Measurements from ENCODE around the gene CBLL1.

The CBLL1 gene

GRCh38 chr7:107743567-107744344 lies at the start of gene CBLL1:
TSS of gene CBLL1 (plus strand) at chr7:107744142. CDS start at chr7:107744164, 22 bp downstream.
- DNase-seq: peak; percentile 92 to 96

GRCh38 chr7:107694386-107694785 lies 49.6 kb upstream of the CBLL1 start:
- DNase-seq: no peak

GRCh38 chr7:107696330-107696946 lies 47.5 kb upstream of the CBLL1 start:
- DNase-seq: no peak

- no peak for DNase-seq
Observed at GRCh38 chr7:107697321-107698049, 46.5 kb upstream of the CBLL1 start.

- no peak for DNase-seq
Observed at GRCh38 chr7:107700570-107700969, 43.4 kb upstream of the CBLL1 start.

- DNase-seq: no peak
Observed at GRCh38 chr7:107701191-107701590, 42.8 kb upstream of the CBLL1 start.

- DNase-seq: no peak
Observed at GRCh38 chr7:107703219-107703618, 40.7 kb upstream of the CBLL1 start.

GRCh38 chr7:107703872-107704271 lies 40.1 kb upstream of the CBLL1 start:
- no peak for DNase-seq

GRCh38 chr7:107708956-107709355 lies 35.0 kb upstream of the CBLL1 start:
- no peak for DNase-seq

- DNase-seq: no peak
Observed at GRCh38 chr7:107711301-107711700, 32.6 kb upstream of the CBLL1 start.

- DNase-seq: no peak
Observed at GRCh38 chr7:107712025-107712424, 31.9 kb upstream of the CBLL1 start.

GRCh38 chr7:107712896-107713295 lies 31.0 kb upstream of the CBLL1 start:
- no peak for DNase-seq

GRCh38 chr7:107715531-107715930 lies 28.4 kb upstream of the CBLL1 start:
- DNase-seq: no peak

GRCh38 chr7:107718456-107719193 lies 25.3 kb upstream of the CBLL1 start:
- no peak for DNase-seq

GRCh38 chr7:107721286-107721685 lies 22.7 kb upstream of the CBLL1 start:
- no peak for DNase-seq

- DNase-seq: no peak
Observed at GRCh38 chr7:107723255-107723654, 20.7 kb upstream of the CBLL1 start.

- peak in 1 of 2 donors; percentile 1 for DNase-seq
Observed at GRCh38 chr7:107725138-107725740, 18.7 kb upstream of the CBLL1 start.

- no peak for DNase-seq
Observed at GRCh38 chr7:107726356-107727130, 17.4 kb upstream of the CBLL1 start.

- no peak for DNase-seq
Observed at GRCh38 chr7:107728276-107728675, 15.7 kb upstream of the CBLL1 start.

- peak in 1 of 2 donors; percentile 60 for DNase-seq
Observed at GRCh38 chr7:107742678-107743566, 1.0 kb upstream of the CBLL1 start.

- DNase-seq: no peak
Observed at GRCh38 chr7:107744345-107744750, 406 bp downstream of the CBLL1 start.

Measured in bone marrow (tissue), 2 donors.